Liver (tissue), 9 donors: Measurements from ENCODE around the gene VPS13C. TPM values are rescaled to one million over a fixed set of nuclear protein-coding genes. Genes with fewer than 3 reads are reported as not detected.

Source experiments
- DNase-seq: peaks from one replicate; pipeline ENCODE4 v3.0.0-alpha.2; 2017; ENCODE audit warnings: low spot score
- H3K27ac ChIP-seq, 2 donors: one replicate each; pipeline ENCODE4 v1.7.0; 2013; ENCODE audit warnings: inconsistent platforms in 2 of 2, low read length in 2 of 2, control low read depth in 1 of 2, low read depth in 1 of 2, mild to moderate bottlenecking in 1 of 2
- H3K27me3 ChIP-seq, 4 donors: one replicate each; pipeline versions ENCODE4 v1.6.1 to v1.7.0; 2013; ENCODE audit warnings: low read length in 3 of 4, inconsistent platforms in 1 of 4, mild to moderate bottlenecking in 1 of 4, moderate library complexity in 1 of 4; ENCODE audit not compliant: control insufficient read depth in 4 of 4, insufficient read depth in 4 of 4
- H3K36me3 ChIP-seq, 4 donors: one replicate each; pipeline versions ENCODE4 v1.6.1 to v1.7.0; 2013; ENCODE audit warnings: low read length in 3 of 4, mild to moderate bottlenecking in 3 of 4, low read depth in 1 of 4, moderate library complexity in 1 of 4; ENCODE audit not compliant: control insufficient read depth in 4 of 4, insufficient read depth in 3 of 4
- H3K4me1 ChIP-seq, 4 donors: one replicate each; pipeline versions ENCODE4 v1.6.1 to v1.7.0; 2013; ENCODE audit warnings: low read length in 3 of 4, mild to moderate bottlenecking in 3 of 4, moderate library complexity in 1 of 4; ENCODE audit not compliant: control insufficient read depth in 4 of 4, insufficient read depth in 4 of 4
- H3K4me3 ChIP-seq, 3 donors: one replicate each; pipeline versions ENCODE4 v1.6.1 to v1.7.0; 2013; ENCODE audit warnings: low read length in 3 of 3, control low read depth in 1 of 3, low read depth in 1 of 3, mild to moderate bottlenecking in 1 of 3
- H3K9ac ChIP-seq, 2 donors: one replicate each; pipeline ENCODE4 v1.7.0; 2013; ENCODE audit warnings: low read length in 2 of 2, mild to moderate bottlenecking in 2 of 2, moderate library complexity in 2 of 2, control low read depth in 1 of 2, low read depth in 1 of 2
- H3K9me3 ChIP-seq, 4 donors: one replicate each; pipeline versions ENCODE4 v1.6.1 to v1.7.0; 2013; ENCODE audit warnings: low read length in 3 of 4; ENCODE audit not compliant: control insufficient read depth in 4 of 4
- EGR1 ChIP-seq, 2 donors: IDR thresholded peaks; 2 replicates each; pipeline ENCODE4 v1.6.1; 2016 to 2018; ENCODE audit warnings: antibody characterized with exemption in 2 of 2, low read depth in 2 of 2
- FOXA1 ChIP-seq: IDR thresholded peaks from 2 replicates; pipeline ENCODE4 v1.6.1; 2016; ENCODE audit warnings: antibody characterized with exemption
- FOXA2 ChIP-seq: IDR thresholded peaks from 2 replicates; pipeline ENCODE4 v1.6.1; 2016; ENCODE audit warnings: antibody characterized with exemption
- GABPA ChIP-seq, 2 donors: IDR thresholded peaks in 1 of 2; conservative IDR thresholded peaks in 1 of 2; 2 replicates each; pipeline ENCODE4 v1.6.1; 2016; ENCODE audit warnings: antibody characterized with exemption in 2 of 2, mild to moderate bottlenecking in 1 of 2, moderate library complexity in 1 of 2
- HNF4A ChIP-seq, 2 donors: conservative IDR thresholded peaks; 2 replicates each; pipeline ENCODE4 v1.6.1; 2016; ENCODE audit warnings: antibody characterized with exemption in 2 of 2, mild to moderate bottlenecking in 2 of 2
- HNF4G ChIP-seq: IDR thresholded peaks from 2 replicates; pipeline ENCODE4 v1.6.1; 2016; ENCODE audit warnings: antibody characterized with exemption
- MAX ChIP-seq: IDR thresholded peaks from 2 replicates; pipeline ENCODE4 v1.6.1; 2016; ENCODE audit warnings: antibody characterized with exemption
- NR2F2 ChIP-seq: IDR thresholded peaks from 2 replicates; pipeline ENCODE4 v1.6.1; 2016; ENCODE audit warnings: antibody characterized with exemption
- RAD21 ChIP-seq, 2 donors: IDR thresholded peaks; 2 replicates each; pipeline ENCODE4 v1.6.1; 2016; ENCODE audit warnings: antibody characterized with exemption in 2 of 2, mild to moderate bottlenecking in 2 of 2
- RXRA ChIP-seq, 2 donors: IDR thresholded peaks; 2 replicates each; pipeline ENCODE4 v1.6.1; 2017 to 2018; ENCODE audit warnings: antibody characterized with exemption in 2 of 2, mild to moderate bottlenecking in 1 of 2
- SP1 ChIP-seq: IDR thresholded peaks from 2 replicates; pipeline ENCODE4 v1.6.1; 2018; ENCODE audit warnings: antibody characterized with exemption, mild to moderate bottlenecking
- TAF1 ChIP-seq: conservative IDR thresholded peaks from 2 replicates; pipeline ENCODE4 v1.6.1; 2016; ENCODE audit warnings: antibody characterized with exemption, mild to moderate bottlenecking
- YY1 ChIP-seq: IDR thresholded peaks from 2 replicates; pipeline ENCODE4 v1.6.1; 2016; ENCODE audit warnings: antibody characterized with exemption, mild to moderate bottlenecking
- WGBS: extraction: QIAGEN DNeasy Blood & Tissue Kit; methylation state at CpG from one replicate; pipeline ENCODE4 v1.1.7; 2013; 5-methylcytosine and 5-hydroxymethylcytosine counted together
- polyA plus RNA-seq, 2 donors: library from polyadenylated mRNA; stranded (reverse) in 1 of 2; unstranded in 1 of 2; fragments of 200-250 nt in 1 of 2; fragments of >200 nt in 1 of 2; fragmentation: Nextera tagmentation in 1 of 2; extraction: Ambion mirVana in 1 of 2; gene quantifications; one replicate each; pipeline versions ENCODE4 v1.2.1 to v1.2.3, GENCODE V29; 2013 to 2015
- total RNA-seq, 2 donors: library from RNA; depleted of rRNA; stranded (reverse); fragments of >200 nt; gene quantifications; one replicate each; pipeline ENCODE4 v1.2.3, GENCODE V29; 2014
- TF ChIP-seq, protein P1 (sequence below): IDR thresholded peaks from 2 replicates; pipeline ENCODE4 v1.6.1; 2016; ENCODE audit warnings: antibody characterized with exemption
- donor health status: healthy.
- donor health status: healthy.
- donor health status: healthy.
- donor health status: healthy.
- donor health status: healthy.

The VPS13C gene
- total and polyA plus RNA-seq, 4 donors: 5.4 to 42.0 (median 17.4) TPM

- TF ChIP-seq FOXA2 (no peak), GABPA (IDR thresholded peaks at IDR 0.05 in 1 of 2, conservative IDR thresholded peaks at IDR 0.05 in 1 of 2) (no peak), RXRA (IDR thresholded peaks at IDR 0.05) (no peak), SP1 (no peak), HNF4G (no peak)
- TF ChIP-seq, protein P1, sequence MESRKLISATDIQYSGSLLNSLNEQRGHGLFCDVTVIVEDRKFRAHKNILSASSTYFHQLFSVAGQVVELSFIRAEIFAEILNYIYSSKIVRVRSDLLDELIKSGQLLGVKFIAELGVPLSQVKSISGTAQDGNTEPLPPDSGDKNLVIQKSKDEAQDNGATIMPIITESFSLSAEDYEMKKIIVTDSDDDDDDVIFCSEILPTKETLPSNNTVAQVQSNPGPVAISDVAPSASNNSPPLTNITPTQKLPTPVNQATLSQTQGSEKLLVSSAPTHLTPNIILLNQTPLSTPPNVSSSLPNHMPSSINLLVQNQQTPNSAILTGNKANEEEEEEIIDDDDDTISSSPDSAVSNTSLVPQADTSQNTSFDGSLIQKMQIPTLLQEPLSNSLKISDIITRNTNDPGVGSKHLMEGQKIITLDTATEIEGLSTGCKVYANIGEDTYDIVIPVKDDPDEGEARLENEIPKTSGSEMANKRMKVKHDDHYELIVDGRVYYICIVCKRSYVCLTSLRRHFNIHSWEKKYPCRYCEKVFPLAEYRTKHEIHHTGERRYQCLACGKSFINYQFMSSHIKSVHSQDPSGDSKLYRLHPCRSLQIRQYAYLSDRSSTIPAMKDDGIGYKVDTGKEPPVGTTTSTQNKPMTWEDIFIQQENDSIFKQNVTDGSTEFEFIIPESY: no peak
- Histone ChIP-seq H3K4me1 (no peaks in the 10 kb centered on the region), H3K27me3 (no peaks in the 10 kb centered on the region), H3K9ac (no peak overlapping the region), H3K4me3 (no peak overlapping the region), H3K9me3 (no peaks in the 10 kb centered on the region), H3K36me3 (peaks cover 0 to 17% (median 7%) of the 10 kb centered on the region in 4 donors), H3K27ac (no peak overlapping the region)
- 80% methylated on average over 4 of the region's 4 CpGs for WGBS
- DNase-seq: no peak
Observed at GRCh38 chr15:61936528-61937195, 123.6 kb downstream of the VPS13C start.

DNA sequence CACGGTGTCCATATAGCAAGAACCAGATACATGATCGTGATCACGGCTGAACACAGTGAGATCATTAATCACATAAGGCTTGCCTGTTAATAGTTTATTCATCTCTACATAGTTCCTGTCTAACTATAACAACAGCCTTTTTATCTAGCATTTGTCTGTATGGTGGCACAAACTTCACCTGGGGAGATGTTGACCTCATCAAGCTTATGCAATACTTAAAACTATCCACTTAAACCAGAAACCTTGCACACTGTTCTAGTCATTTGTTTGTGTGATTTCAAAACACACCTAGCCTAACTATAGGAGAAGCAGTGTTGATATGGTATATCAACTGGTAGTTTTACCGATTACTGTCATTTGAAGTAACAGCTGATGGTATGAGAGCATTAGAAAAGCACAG, 124.8 kb downstream of the VPS13C start:
- WGBS: 95% methylated on average over 4 of the region's 4 CpGs
- Histone ChIP-seq H3K9me3 (no peaks in the 10 kb centered on the region), H3K4me1 (no peaks in the 10 kb centered on the region), H3K27ac (no peak overlapping the region), H3K27me3 (no peaks in the 10 kb centered on the region), H3K4me3 (no peak overlapping the region), H3K36me3 (peaks cover 0 to 12% (median 8%) of the 10 kb centered on the region in 4 donors), H3K9ac (no peak overlapping the region)
- no peak for TF ChIP-seq EGR1 (IDR thresholded peaks at IDR 0.05; ENCODE audit: low read depth in 2 of 2)
- no peak for TF ChIP-seq SP1
- TF ChIP-seq, protein P1: no peak
- TF ChIP-seq YY1: no peak
- TF ChIP-seq FOXA2: no peak
- no peak for TF ChIP-seq TAF1
- no peak for TF ChIP-seq HNF4A (conservative IDR thresholded peaks at IDR 0.05)
- no peak for TF ChIP-seq MAX
- no peak for TF ChIP-seq NR2F2
- DNase-seq: no peak

DNA sequence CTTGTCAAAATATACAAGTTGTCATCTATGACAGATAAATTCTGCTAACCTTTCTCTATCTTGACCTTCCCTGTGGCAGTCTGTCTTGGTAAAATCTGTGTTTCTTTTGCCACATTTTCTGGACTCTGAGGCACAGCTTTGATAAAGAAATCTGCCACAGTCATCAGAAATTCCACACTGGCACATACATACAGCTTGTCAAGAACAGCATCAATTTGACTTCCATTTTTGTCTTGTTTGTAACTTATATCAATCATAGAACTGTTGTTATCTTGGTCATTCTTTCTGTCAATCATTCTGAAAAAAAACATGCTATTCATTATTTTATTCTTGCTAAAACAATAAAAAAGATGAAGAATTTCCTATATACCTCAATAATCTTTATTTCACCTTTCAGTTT, 130.8 kb downstream of the VPS13C start:
- Histone ChIP-seq H3K9ac (no peak overlapping the region), H3K36me3 (peaks cover 5 to 27% (median 15%) of the 10 kb centered on the region in 4 donors), H3K4me3 (no peak overlapping the region), H3K4me1 (no peaks in the 10 kb centered on the region), H3K27me3 (no peaks in the 10 kb centered on the region), H3K9me3 (no peaks in the 10 kb centered on the region), H3K27ac (no peak overlapping the region)
- no peak for DNase-seq
- TF ChIP-seq FOXA1 (no peak), RXRA (IDR thresholded peaks at IDR 0.05) (no peak), EGR1 (IDR thresholded peaks at IDR 0.05; ENCODE audit: low read depth in 2 of 2) (no peak), SP1 (no peak), HNF4G (no peak), RAD21 (IDR thresholded peaks at IDR 0.05) (no peak), GABPA (IDR thresholded peaks at IDR 0.05 in 1 of 2, conservative IDR thresholded peaks at IDR 0.05 in 1 of 2) (no peak), YY1 (no peak)
